ENCODE data around the gene POU3F1. TPM values are rescaled to one million over a fixed set of nuclear protein-coding genes. Genes with fewer than 3 reads are reported as not detected.

POU3F1 gene
- total RNA-seq, 1 donor from 2014 or later, result 0.11 TPM

- peak; percentile 44 for ATAC-seq
- intact Hi-C loops (cut with DNase I), result no loop called here
- DNase-seq (ENCODE audit: missing footprints), result no peak
These were observed 29.4 kb upstream of the POU3F1 start for GRCh38 chr1:38076038-38076437.

GRCh38 chr1:38075191-38075590 lies 28.6 kb upstream of the POU3F1 start:
- no peak for ATAC-seq
- DNase-seq (ENCODE audit: missing footprints), result no peak
- intact Hi-C loops (cut with DNase I), result no loop called here

GRCh38 chr1:38074302-38074677 lies 27.7 kb upstream of the POU3F1 start:
- ATAC-seq (no peak), DNase-seq (ENCODE audit: missing footprints) (no peak)
- intact Hi-C loops (cut with DNase I), result no loop called here

- no peak for DNase-seq (ENCODE audit: missing footprints)
- intact Hi-C loops (cut with DNase I), result no loop called here
- no peak for ATAC-seq
These were observed 27.1 kb upstream of the POU3F1 start for GRCh38 chr1:38073534-38074301.

- no peak for DNase-seq (ENCODE audit: missing footprints)
- intact Hi-C loops (cut with DNase I), result no loop called here
These were observed 26.3 kb upstream of the POU3F1 start for GRCh38 chr1:38072858-38073257.

GRCh38 chr1:38071312-38072256 lies 25.0 kb upstream of the POU3F1 start:
- intact Hi-C loops (cut with DNase I), result no loop called here
- ATAC-seq (no peak), DNase-seq (ENCODE audit: missing footprints) (no peak)

More at GRCh38 chr1:38072858-38073257, 26.3 kb upstream of the POU3F1 start:
- ATAC-seq, result no peak

GRCh38 chr1:38068980-38069340 lies 22.4 kb upstream of the POU3F1 start:
- intact Hi-C loops (cut with DNase I), result no loop called here
- ATAC-seq, result no peak
- no peak for DNase-seq (ENCODE audit: missing footprints)

- no peak for DNase-seq (ENCODE audit: missing footprints)
- intact Hi-C loops (cut with DNase I), result no loop called here
- ATAC-seq, result no peak
These were observed 21.8 kb upstream of the POU3F1 start for GRCh38 chr1:38068220-38068979.

GRCh38 chr1:38064197-38064903 lies 17.8 kb upstream of the POU3F1 start:
- DNase-seq (ENCODE audit: missing footprints), result no peak
- intact Hi-C loops (cut with DNase I), result no loop called here
- no peak for ATAC-seq

- ATAC-seq, result no peak
- DNase-seq (ENCODE audit: missing footprints), result no peak
- intact Hi-C loops (cut with DNase I), result no loop called here
These were observed 17.0 kb upstream of the POU3F1 start for GRCh38 chr1:38063616-38064015.

GRCh38 chr1:38062361-38063288 lies 16.0 kb upstream of the POU3F1 start:
- intact Hi-C loops (cut with DNase I), result no loop called here
- ATAC-seq (no peak), DNase-seq (ENCODE audit: missing footprints) (no peak)

GRCh38 chr1:38061883-38062328 lies 15.3 kb upstream of the POU3F1 start:
- ATAC-seq, result no peak
- no peak for DNase-seq (ENCODE audit: missing footprints)
- intact Hi-C loops (cut with DNase I), result no loop called here

GRCh38 chr1:38061290-38061689 lies 14.7 kb upstream of the POU3F1 start:
- DNase-seq (ENCODE audit: missing footprints), result no peak
- ATAC-seq, result no peak
- intact Hi-C loops (cut with DNase I), result no loop called here

- ATAC-seq (peak; percentile 28), DNase-seq (ENCODE audit: missing footprints) (no peak)
These were observed 13.9 kb upstream of the POU3F1 start for GRCh38 chr1:38060498-38060897.

GRCh38 chr1:38059635-38060250 lies 13.2 kb upstream of the POU3F1 start:
- DNase-seq (ENCODE audit: missing footprints), result no peak
- intact Hi-C loops (cut with DNase I), result no loop called here
- ATAC-seq, result peak; percentile 37

More at GRCh38 chr1:38060498-38060897, 13.9 kb upstream of the POU3F1 start:
- intact Hi-C loops (cut with DNase I), result no loop called here

GRCh38 chr1:38055965-38056364 lies 9.4 kb upstream of the POU3F1 start:
- intact Hi-C loops (cut with DNase I), result no loop called here
- DNase-seq (ENCODE audit: missing footprints) (no peak), ATAC-seq (no peak)

- no peak for DNase-seq (ENCODE audit: missing footprints)
- ATAC-seq, result no peak
- intact Hi-C loops (cut with DNase I), result no loop called here
These were observed 8.8 kb upstream of the POU3F1 start for GRCh38 chr1:38055398-38055797.

Data from Right ventricle myocardium inferior (tissue), 1 donor.